CD4-positive, alpha-beta T cell treated with Interleukin-6 for 4 hours (primary cell): Measurements from ENCODE around the gene SEC14L1.

Source experiments
- DNase-seq: peaks from one replicate; pipeline ENCODE4 v3.0.0-alpha.2; 2020; ENCODE audit warnings: mixed read lengths

SEC14L1 gene

DNA sequence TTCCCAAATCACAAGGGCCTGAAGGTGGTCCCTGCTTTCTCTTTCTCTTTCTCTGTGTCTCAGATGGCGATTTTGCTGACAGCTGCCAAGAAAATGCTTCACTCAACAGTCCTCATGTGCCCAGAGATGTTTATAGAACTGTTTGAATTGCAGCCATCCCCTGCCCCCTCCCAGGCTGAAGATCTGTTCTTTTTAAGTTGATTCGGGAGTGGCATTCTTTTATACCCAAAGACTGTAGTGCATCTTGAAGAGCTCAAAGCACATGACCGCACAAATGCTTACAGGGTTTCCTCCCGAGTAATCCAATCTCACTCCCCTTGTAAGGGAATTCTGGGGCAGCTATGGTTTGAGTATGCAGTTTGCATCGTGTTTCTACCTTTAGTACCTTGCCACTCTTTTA lies 75.7 kb downstream of the SEC14L1 start:
- DNase-seq: no peak

DNA sequence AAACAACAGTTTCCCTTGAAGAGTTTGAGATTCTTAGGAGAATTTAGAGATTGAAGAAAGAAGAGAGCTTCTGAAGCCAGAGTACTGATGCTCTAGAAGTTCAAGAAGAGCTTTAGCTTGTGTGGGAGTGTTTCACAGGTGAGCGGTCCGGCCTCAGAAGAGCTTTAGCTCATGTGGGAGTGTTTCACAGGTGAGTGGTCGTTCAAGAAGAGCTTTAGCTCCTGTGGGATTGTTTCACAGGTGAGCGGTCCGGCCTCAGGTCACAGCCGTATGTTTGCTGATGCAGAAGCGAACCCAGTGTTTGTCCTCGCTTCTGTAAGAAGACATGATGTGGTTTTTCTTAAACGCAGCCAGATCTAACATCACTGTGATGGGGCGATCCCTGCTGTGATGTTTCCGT lies 76.4 kb downstream of the SEC14L1 start:
- DNase-seq: no peak

DNA sequence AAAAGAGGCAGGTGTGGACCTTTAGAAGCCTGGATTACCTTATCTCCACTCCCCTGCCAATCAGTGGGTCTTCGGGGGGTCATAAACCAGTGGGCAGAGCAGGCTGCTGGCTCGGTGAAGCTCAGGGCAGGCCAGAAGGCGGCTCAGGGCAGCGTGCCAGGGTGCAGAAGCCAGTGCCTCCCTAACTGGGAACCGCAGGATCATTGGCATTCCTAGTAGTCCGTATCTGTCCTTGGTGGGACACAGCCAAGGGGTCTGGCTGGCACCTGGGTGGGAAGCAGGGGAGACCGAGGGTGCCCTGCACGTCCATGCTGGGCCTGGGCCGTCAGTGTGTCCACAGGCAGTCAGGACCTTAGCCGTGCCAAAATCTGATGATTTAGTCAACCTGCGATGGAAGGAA lies 76.8 kb downstream of the SEC14L1 start:
- no peak for DNase-seq

DNA sequence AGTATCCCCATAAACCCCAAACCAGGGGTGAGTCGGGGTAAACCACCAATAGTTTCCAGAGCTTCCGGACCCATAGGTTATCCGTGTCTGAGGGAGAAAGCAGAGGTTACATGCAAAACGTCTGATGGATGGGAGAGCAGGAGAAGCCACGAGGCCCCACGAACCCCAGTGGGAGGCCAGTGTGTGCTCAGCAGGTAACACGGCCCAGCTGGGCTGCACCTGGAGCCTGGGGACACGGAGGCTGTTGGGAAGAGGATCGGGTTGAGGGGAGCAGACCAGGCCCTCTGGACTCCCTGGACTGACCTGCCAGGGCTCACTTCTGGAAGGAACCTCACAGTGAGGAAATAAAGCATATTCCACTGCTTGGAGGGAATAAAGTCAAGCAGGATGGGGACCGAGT lies 78.1 kb downstream of the SEC14L1 start:
- DNase-seq: no peak

DNA sequence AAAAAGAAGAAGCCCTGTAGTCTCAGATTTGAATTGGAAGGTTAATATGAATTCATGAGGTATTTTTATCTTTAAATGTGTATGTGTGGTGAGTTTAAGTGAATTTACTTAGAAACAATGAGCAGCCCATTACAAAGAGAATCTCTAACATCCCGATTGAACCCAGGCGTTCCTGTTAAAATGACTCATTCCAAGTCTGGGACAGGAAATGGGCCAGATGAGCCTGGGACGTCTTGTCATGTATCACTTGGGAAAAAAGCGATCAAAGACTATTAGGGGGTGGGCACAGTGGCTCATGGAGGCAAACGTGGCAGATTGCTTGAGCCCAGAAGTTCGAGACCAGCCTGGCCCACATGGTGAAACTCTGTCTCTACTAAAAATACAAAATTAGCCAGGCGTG lies 81.6 kb downstream of the SEC14L1 start:
- DNase-seq: no peak

DNA sequence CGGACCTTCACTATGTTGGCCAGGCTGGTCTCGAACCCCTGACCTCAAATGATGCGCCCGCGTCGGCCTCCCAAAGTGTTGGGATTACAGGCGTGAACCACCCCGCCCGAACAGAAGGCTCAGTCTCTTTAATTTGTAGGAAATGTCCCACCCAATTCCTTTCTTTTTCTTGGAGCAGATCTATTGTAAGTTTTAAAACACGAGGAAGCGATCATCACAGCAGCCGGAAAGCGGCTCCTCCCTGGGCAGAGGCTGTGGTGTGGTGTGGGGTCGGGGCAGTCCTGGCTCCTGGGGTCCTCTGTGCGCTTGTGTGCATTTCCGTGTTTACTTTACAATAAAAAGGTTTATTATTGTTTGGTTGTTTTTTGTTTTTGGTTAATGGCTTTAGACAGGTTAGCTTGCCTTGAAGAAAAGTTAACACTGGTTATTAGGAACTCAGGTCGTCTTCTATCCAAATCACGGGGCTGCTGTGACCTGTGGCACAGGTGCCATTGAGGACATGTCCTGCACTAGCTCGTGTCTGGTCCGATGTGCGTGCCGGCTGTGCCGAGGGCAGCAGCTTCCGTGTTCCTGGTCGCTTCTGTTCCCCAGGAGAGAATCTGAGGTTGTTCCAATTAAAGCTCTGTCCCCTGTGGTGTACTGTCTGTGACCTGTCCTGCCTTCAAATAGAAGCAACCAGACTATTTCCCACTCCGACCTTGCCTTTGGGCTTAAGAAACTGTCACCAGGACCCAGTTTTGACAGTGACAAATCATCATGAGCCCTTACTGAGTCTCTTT lies 83.1 kb downstream of the SEC14L1 start:
- DNase-seq: no peak

DNA sequence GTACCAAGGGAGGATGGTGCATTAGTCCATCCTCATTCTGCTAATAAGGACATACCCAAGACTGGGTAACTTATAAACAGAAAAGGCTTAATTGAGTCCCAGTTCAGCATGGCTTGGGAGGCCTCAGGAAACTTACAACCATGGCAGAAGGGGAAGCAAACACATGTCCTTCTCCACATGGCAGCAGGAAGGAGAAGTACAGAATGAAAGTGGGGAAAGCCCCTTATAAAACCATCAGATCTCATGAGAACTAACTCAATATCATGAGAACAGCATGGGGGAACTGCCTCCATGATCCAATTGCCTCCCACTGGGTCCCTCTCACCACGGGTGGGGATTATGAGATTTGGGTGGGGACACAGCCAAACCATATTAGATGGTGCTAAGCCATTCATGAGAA lies 84.5 kb downstream of the SEC14L1 start:
- DNase-seq: no peak

DNA sequence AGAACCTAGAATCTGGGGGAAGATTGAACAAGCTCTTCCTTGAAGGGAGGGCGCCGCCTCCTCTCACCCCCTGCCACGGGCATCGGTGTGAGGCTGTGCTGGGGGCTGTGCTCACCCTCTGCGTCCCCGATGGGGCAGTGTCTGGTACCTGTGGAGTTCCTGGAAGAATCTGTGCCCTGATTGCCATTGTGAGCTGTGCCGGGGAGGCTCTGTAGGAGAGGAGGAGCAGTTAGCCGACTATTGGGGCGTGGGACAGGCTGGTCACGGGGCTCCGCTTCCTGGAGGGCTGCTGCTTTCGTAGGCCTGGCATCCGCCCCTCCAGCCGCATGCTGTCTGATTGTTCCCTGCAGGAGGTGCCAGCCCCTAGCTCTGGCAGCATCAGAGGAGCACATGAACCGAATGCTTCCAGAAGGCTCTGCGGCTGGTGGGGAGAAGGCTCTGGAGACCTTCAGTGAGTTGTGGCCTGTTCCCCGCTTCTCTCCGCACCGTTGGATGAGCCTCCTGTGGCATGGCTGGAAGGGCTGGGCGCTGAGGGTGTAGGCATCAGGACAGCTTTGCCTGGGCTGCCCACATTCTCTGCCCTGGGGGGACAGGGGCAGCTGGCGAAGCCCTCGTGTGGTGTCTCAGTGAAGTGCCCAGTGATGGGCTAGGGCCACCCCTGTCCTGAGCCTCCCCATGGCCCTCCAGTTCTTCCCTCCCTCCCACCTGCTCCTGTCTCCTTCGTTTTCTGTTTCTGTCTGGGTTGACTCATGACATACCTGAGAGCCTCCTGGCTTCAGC lies 86.9 kb downstream of the SEC14L1 start:
- no peak for DNase-seq

DNA sequence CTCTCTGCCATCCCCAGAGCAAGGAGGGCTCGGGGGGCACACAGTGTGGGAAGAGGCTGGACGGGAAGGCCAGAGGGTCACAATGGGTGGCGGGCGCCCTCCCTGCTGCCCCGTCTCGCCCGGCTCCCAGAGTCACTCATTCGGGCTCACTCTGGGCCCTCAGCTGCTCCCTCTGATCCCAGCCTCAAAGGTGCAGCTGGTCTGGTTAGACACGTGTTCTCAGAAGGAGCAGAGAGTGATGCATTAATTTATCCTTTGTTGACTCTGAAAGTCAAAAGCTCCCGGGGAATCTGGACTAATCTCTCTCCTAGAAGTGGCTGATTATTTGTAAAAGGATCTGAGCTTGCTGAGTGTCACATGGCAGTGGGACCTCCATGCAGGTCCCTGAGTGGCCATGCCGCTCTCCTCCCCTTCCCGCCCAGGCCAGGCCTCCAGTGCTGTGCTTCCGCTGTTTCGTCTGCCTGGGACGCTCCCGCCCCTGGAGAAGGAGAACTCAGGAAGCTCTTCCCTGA lies 87.5 kb downstream of the SEC14L1 start:
- DNase-seq: no peak

DNA sequence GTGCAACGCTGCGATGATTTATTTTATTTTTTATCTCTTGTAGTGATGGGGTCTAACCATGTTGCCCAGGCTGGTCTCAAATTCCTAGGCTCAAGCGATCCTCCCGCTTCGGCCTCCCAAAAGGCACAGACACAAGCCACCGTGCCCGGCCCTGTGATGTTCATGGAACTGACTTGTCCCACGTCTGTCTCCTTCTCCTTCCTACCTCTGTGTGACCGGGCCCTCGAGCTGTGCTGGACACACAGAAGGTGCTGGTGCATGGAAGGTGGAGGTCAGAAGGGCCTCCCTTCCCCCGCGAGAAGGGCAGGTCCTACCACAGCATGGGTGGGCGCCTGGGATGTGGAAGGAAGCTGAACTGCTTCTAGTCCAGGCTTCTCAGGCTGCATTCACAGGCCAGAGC lies 88.0 kb downstream of the SEC14L1 start:
- no peak for DNase-seq

DNA sequence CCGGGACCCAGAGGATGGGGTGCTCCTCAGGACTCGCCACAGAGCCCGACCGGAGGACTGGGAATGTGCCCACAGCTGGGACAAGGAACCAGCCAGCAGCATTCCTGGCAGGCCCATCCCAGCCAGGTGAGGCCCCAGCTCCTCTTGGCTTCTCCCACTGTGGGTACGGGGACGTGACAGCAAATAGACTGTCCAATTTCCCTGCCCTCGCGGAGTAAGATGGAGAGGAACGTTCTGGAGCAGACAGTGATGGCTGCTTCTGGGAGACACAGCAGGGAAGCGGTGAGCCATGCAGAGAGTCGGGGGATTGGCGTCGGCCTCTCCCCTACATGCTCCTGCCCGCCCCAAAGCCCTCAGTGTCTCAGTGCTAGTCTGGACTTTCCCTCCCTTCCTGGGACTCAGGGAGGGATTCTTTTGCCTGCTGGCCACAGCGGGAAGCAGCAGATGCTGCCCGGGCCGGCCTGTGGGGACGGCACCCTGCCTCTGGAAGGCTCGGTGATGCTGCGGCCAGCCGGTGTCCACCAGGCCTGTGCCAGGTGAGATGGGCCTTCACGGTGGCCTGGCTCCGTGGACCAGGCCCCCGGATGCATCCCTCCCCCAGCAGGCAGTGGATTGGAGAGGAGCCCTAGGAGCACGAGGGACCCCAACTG lies 89.1 kb downstream of the SEC14L1 start:
- DNase-seq: no peak

DNA sequence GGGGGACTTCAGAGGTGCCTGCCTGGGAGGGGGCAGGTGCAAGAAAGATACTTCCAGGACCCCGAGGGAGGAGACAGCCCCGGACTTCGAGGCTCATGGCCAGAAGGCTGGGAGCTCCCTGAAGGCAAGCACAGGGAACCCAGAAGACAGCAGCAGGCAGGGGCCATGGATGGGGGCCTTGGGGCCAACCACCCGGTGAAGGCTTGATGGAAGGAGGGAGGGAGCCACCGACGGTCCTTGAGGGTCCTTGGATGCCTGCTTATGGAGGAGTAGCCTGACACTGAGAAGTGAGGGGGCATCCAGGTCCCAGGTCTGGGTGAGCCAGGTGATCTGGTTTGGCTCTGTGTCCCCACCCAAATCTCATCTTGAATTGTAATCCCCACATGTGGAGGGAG lies 89.7 kb downstream of the SEC14L1 start:
- DNase-seq: no peak

DNA sequence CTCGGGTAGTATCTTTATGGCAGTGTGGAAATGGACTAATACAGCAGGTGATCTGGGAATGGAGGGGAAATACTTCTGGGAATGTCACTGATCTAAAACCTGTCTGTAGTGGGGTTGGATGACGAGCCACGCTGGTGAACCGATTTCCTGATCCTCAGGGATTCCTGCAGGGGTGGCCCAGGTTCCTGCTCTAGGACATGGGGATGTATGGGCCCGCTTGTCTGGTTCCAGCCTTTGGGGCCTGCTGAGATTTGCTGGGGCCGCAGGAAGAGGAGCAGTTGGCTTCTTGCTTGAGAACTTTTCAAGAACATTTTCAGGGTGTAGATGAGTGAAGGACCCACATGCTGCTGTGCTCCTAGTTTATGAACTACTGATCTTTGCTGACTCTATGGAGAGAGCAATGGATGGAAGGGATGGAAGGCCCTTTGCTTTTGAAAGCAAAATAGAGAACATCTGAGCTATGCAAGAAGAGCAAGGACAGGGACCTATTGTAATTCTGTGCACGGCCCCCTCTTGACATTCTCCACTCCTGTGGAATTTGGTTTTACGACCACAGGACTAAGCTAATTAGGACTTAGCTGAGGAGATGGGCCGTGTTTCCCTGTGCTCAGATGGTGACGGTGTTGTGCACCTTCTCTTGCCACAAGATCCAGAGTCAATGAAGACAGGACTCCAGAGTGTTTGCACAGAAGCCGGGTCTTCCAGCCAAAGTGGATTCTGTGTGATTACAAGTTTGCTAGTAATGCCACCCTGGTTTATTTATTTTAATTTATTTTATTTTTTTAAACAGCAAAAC lies 90.5 kb downstream of the SEC14L1 start:
- DNase-seq: no peak

DNA sequence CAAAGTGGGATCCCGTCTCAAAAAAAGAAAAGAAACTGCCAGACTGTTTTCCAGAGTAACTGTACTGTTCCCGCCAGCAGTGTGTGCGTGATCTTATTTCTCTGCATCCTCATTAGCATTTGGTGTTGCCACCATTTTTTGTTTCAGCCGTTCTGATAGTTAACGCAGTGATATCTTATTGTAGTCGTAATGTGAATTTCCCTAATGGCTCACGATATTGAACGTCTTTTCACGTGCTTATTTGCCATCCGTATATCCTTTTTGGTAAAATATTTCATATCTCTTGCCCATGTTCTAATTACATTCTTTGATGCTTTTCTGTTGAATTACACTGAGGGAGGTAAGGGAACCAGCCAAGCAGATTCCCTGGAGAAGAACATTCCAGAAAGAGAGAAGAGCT lies 92.4 kb downstream of the SEC14L1 start:
- no peak for DNase-seq

DNA sequence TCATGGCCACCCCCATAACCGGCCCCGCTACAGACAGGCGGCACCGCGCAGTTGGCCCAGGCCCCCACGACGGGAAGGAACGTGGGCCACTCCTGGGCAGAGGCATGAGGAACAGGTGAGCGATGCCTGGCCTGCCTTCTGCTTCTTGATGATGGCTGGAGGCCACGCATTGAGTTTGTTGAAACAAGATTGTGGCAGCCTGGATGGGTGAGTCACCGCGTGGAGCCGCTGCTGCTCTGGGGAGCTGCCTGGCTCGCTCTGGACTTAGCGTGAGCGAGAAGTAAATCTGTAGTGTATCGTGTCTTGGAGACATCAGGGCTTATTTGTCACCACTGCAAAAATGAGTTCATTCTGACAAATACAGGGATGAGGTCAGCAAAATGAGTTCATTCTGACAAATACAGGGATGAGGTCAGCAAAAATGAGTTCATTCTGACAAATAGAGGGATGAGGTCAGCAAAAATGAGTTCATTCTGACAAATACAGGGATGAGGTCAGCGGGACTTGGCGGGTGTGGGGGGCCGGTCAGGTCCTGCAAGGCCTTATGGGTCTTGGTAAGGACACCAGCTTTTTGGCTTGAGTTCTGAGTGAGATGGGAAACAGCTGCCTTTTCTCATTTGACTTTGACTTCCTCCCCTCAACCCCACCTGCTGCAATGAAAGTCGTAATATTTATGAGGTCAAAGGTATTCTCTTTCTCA lies 93.0 kb downstream of the SEC14L1 start:
- DNase-seq: no peak

DNA sequence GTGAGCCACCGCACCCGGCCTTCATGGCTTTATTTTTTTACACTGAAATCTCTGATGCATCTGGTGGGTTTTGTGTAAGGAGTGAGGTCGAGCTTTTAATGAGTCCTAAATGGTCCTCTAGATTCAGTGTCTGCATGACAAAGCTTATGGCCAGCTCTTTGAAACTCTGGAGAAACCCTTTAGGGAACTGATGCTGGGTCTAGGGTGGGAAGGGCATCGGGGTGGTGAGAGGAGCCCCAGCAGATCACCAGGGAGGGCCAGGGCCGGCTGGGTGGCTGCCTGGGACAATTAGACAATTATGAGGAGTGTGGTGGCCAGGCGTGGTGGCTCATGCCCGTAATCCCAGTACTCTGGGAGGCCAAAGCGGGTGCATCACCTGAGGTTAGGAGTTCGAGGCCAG lies 93.9 kb downstream of the SEC14L1 start:
- DNase-seq: no peak

DNA sequence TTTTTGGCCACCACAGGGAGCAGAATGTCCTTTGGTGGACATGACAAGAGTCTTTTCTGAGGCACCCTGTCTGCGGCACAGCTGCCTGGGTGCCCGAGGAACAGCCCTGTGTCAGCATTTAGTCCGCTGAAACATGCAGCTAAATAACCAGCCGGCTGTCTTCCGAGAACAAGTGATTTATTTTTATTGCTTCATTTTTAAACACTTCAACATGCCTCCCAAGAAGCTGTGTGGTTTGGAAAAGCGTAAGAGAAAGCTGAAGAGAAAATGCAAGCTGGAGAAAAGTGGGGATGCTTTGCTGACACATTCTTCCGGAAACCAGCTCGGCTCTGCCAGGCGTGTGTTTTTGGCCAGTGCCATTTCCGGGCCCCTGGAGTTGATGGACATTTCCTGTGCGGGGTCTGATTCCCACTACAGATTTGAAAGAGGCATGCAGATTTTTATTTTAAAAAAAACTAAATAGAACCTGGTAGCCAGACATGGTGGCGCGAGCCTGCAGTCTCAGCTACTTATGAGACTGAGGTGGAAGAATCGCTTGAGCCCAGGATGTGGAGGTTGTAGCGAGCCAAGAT lies 94.7 kb downstream of the SEC14L1 start:
- peak; percentile 23 for DNase-seq

DNA sequence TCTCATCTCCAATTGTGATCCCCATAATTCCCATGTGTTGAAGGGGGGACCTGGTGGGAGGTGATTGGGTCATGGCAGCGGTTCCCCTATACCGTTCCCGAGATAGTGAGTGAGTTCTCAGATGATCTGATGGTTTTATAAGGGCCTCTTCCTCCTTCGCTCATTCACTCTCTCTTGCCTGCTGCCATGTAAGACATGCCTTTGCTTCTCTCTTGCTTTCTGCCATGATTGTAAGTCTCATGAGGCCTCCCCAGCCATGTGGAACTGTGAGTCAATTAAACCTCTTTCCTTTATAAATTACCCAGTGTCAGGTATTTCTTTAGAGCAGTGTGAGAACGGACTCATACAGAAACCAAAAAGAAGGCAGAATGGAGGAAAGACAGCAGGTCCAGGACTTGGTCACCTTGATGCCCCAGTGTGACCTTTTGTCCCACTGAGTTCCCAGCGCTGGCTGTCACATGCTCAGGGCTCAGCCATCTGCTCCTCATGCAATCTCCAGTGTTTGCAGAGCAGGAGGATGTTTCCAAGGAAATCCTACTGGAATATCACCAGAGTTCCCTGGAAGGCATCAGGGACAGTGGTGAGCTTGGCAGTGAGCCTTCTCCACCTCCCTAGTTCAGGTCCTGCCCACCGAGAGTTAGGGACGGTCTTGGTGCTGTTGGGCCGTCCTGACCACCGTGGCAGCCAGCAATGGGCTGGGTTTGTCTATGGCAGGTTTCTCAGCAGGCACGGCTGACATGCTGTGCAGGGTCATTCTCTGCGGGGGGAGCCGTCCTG lies 96.7 kb downstream of the SEC14L1 start:
- DNase-seq: no peak

DNA sequence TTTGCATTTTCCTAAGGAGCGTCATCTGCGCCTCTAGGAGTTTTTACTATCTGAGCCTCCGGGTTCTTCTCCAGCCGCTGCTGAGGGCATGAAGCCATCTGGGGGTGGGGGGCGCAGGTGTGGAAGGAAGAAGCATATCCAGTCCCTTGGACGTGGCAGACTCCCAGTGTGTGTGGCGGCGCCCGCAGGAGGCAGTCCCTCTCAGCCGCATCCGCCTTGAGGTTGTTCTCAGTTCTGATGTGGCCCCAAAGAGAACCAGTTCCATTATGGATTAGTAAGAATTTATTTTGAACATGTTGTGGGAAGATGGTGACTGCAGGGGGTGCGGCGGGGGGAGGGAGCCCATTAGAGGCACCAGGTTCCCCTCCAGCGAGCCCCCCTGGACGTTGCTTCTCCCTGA lies 100.2 kb downstream of the SEC14L1 start:
- no peak for DNase-seq

DNA sequence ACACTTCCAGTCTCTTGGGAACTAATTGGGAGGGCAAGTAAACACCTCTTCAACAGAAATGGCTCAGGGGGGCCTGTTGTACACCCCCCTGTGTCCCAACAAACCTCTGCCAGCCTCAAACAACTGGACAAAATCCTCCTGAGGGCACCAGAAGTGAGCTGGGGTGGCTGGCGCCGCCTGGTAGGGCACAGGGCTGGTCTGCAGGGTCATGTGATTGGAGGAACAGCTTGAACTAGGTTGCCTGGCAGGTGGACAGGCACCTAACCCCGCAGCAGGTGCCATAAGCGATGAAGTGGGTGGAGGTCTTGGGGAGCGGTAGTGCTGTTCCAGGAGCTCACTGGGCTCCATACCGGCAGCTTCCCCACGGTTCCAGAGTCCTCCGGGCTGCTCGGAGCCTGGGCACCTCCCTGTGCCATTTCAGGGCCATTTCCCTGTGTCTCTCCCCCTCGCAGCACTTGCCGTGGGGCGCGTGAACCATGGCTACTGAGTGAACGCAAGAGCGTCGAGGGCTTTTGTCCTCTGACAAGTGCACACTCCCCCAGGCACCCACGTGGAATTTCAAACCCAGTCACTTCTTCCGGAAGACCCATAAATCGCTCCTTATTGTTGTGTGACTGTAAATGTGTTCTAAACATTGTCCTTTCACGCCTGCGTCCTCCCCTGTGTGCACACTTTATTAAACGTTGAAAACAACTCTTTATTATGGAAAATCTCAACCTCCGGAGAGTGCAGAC lies 101.5 kb downstream of the SEC14L1 start:
- DNase-seq: no peak
